Measurements from ENCODE around the gene ZNF248.

ZNF248 gene

DNA sequence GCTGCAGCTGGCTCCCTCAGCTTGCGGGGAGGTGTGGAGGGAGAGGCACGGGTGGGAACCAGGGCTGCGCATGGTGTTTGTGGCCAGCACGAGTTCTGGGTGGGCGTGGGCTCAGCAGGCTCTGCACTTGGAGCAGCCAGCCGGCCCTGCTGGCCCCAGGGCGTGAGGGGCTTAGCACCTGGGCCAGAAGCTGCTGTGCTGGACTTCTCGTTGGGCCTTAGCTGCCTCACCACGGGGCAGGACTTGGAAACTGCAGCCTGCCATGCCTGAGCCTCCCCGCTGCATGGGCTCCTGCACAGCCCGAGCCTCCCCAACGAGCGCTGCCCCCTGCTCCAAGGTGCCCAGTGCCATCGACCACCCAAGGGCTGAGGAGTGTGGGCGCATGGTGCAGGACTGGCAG lies 120.1 kb downstream of the ZNF248 start:
- no peak for DNase-seq

DNA sequence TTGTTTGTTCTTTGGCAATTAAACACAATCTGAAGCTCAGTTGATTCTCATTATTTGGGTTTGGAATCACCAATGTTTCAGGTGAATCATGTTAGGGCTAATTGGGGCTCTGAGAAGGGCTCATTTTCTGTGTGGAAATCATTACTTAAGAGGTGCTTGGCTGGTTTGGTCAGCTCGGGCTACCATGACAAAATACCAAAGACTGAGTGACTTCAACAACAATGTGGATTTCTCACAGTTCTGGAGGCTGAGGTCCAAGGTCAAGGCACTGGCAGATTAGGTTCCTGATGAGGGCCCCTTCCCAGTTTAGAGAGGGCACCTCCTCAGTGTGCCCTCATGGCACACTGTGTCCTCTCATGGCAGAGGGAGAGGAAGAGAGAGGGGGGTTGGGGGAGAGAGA lies 121.3 kb downstream of the ZNF248 start:
- DNase-seq, result no peak

DNA sequence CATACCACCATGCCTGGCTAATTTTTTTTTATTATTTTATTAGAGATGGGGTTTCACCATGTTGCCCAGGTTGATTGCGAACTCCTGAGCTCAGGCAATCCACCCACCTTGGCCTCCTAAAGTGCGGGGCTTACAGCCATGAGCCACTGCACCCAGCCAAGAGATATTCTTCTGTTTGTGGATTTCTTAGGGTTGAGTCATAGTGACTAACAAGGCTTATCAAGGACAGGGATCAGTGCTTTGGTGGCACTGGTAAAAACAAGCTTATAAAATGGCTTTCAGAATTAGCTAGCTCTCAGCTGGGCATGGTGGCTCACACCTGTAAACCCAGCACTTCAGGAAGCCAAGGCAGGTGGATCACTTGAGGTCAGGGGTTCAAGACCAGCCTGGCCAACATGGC lies 122.4 kb downstream of the ZNF248 start:
- no peak for DNase-seq

Data from activated CD4-positive, alpha-beta T cell treated with anti-CD3 and anti-CD28 coated beads, Interleukin-2, amount 50 U/mL, for 48 hours (primary cell).